Activated CD8-positive, alpha-beta T cell treated with anti-CD3 and anti-CD28 coated beads, Interleukin-2, amount 10 ng/mL, durations not matched to agents 7 days and 5 days (primary cell): ENCODE measurements around the gene RFX1. TPM values are rescaled to one million over a fixed set of nuclear protein-coding genes. Genes with fewer than 3 reads are reported as not detected.

Experiments used
- ATAC-seq: fragments of 150-1000 bp; cut with Tn5 transposase; one replicate; pipeline ENCODE4 v1.10.0; 2021; ENCODE audit warnings: moderate library complexity
- CTCF ChIA-PET: fragments of 350-600 bp; sonication (Branson Sonifier 250); formaldehyde crosslinking; loops from one replicate; lab custom pipeline; 2021; ENCODE audit warnings: antibody characterized with exemption; lab: Charles Lee
- POLR2A ChIA-PET: fragments of 350-600 bp; sonication (Branson Sonifier 250); formaldehyde crosslinking; loops from one replicate; lab custom pipeline; 2021; ENCODE audit warnings: antibody characterized with exemption; lab: Charles Lee
- DNase-seq: peaks from one replicate; pipeline ENCODE4 v3.0.0-alpha.2; 2020
- H3K27ac Mint-ChIP-seq: one replicate; pipeline ENCODE4 v1.8.0; 2021; ENCODE audit warnings: mild to moderate bottlenecking, mixed read lengths
- H3K27me3 Mint-ChIP-seq: one replicate; pipeline ENCODE4 v1.8.0; 2021; ENCODE audit warnings: low read depth, mixed read lengths
- H3K36me3 Mint-ChIP-seq: one replicate; pipeline ENCODE4 v1.8.0; 2021; ENCODE audit warnings: low read depth, mixed read lengths
- H3K4me1 Mint-ChIP-seq: one replicate; pipeline ENCODE4 v1.8.0; 2021; ENCODE audit warnings: low read depth, mixed read lengths
- H3K4me3 Mint-ChIP-seq: one replicate; pipeline ENCODE4 v1.8.0; 2021; ENCODE audit warnings: mild to moderate bottlenecking, mixed read lengths
- H3K9me3 Mint-ChIP-seq: one replicate; pipeline ENCODE4 v1.8.0; 2022; ENCODE audit warnings: mixed read lengths; ENCODE audit not compliant: insufficient read depth
- total RNA-seq, 2 experiments: library from RNA; stranded (reverse); gene quantifications; one replicate each; pipeline ENCODE4 v1.2.3, GENCODE V29; 2021

Gene RFX1
- total RNA-seq, 2 experiments from 2014 or later, result 15.9 to 17.7 TPM

- no peaks in the 10 kb centered on the region for H3K9me3 Mint-ChIP-seq
- H3K4me1 Mint-ChIP-seq, result peaks cover 1% of the 10 kb centered on the region
- no peaks in the 10 kb centered on the region for H3K36me3 Mint-ChIP-seq
- peaks cover 9% of the 10 kb centered on the region for H3K27me3 Mint-ChIP-seq
- no peak for DNase-seq
- ATAC-seq, result no peak
- no peak overlapping the region for H3K4me3 Mint-ChIP-seq
- no peak overlapping the region for H3K27ac Mint-ChIP-seq
- ChIA-PET POLR2A (interaction anchor here (0.6 kb wide), 1 partner anchor 80 kb away, joined by 3 read pairs; no protein-coding TSS in a partner anchor), CTCF (no interaction called here)
Measured at GRCh38 chr19:13942023-13942684, 64.0 kb downstream of the RFX1 start.

- CTCF ChIA-PET, result interaction anchor here (0.7 kb wide), 1 partner anchor 121 kb away, joined by 3 read pairs; no protein-coding TSS in a partner anchor
- DNase-seq, result no peak
- no peaks in the 10 kb centered on the region for H3K9me3 Mint-ChIP-seq
- POLR2A ChIA-PET, result interaction anchor here (0.7 to 0.9 kb wide), 3 partner anchors 12 to 206 kb away, joined by 3 read pairs; partner anchors contain the start of gene IL27RA
- peaks cover 9% of the 10 kb centered on the region for H3K27me3 Mint-ChIP-seq
- no peak within 1 kb of the TSS for H3K4me3 Mint-ChIP-seq
- H3K27ac Mint-ChIP-seq, result no peak within 1 kb of the TSS
- no peak for ATAC-seq
- no peaks in the 10 kb centered on the region for H3K36me3 Mint-ChIP-seq
- H3K4me1 Mint-ChIP-seq, result peaks cover 3% of the 10 kb centered on the region
Measured at GRCh38 chr19:13938301-13939064, 67.6 kb downstream of the RFX1 start, which contains the start of gene PODNL1. Gene PODNL1 (minus strand): TSS chr19:13938417. CDS start chr19:13938181, 236 bp downstream.

- peaks cover 9% of the 10 kb centered on the region for H3K27me3 Mint-ChIP-seq
- peaks cover 3% of the 10 kb centered on the region for H3K4me1 Mint-ChIP-seq
- H3K36me3 Mint-ChIP-seq, result no peaks in the 10 kb centered on the region
- H3K9me3 Mint-ChIP-seq, result no peaks in the 10 kb centered on the region
- no peak for ATAC-seq
- no peak overlapping the region for H3K27ac Mint-ChIP-seq
- no peak overlapping the region for H3K4me3 Mint-ChIP-seq
- ChIA-PET POLR2A (interaction anchor here (0.6 to 0.9 kb wide), 3 partner anchors 13 to 94 kb away, joined by 3 read pairs; partner anchors contain the start of gene IL27RA), CTCF (interaction anchor here (0.7 kb wide), 1 partner anchor 122 kb away, joined by 3 read pairs; no protein-coding TSS in a partner anchor)
- no peak for DNase-seq
Measured at GRCh38 chr19:13937479-13938300, 68.4 kb downstream of the RFX1 start.

DNA sequence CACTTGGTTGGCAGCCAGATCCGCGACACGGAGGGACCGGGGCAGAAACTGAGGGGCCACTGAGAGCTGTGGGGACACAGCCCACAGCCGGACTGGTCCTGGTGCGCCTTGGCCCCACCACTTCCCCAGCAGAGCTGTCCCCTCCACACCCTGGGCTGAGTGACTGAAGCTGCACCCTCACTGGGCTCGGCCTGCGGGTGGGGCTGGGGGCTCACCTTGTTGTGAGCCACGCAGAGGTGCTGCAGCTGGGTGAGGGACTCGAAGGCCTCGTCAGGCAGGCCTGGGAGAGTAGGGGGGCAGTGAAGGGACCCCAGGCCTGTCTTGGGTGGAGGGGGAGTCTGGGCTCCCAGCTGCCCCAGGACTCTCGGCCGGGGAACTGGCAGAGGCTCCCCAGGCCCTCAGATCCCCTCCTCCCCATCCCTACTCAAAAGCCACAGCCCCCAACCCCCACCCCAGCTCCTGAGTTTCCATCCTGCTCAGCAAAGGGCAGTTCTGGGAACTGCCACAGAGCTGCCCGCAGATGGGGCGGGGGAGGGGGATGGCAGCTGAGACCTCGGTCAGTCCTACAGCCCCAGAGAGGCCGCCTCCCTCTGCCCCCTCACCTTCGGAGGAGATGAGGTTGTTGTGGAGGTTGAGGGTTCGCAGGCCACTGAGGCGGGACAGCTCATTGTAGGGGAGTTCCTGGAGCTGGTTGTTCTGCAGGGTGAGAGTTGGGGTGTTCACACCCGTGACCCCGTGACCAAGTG is 70.2 kb downstream of the RFX1 start:
- ATAC-seq, result no peak
- Mint-ChIP-seq H3K27me3 (peaks cover 7% of the 10 kb centered on the region), H3K27ac (no peak overlapping the region), H3K36me3 (no peaks in the 10 kb centered on the region), H3K4me3 (no peak overlapping the region), H3K4me1 (peaks cover 3% of the 10 kb centered on the region), H3K9me3 (no peaks in the 10 kb centered on the region)
- CTCF ChIA-PET, result no interaction called here
- DNase-seq, result no peak
- POLR2A ChIA-PET, result no interaction called here

DNA sequence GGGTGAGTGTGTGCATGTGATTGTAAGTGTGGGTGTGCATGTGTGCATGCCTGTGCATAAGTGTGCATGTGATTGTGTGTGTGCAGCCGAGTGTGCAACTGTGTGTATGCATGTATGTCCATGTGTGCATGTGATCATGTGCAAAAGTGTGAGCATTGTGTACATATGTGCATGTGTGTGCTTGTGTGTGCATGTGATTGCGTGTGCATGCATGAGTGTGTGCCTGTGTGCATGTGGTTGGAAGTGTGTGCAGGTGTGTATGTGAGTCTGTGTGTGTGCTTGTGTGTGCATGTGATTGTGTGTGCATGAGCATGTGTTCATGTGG is 71.4 kb downstream of the RFX1 start:
- CTCF ChIA-PET, result interaction anchor here (1.7 kb wide), 1 partner anchor 139 kb away, joined by 6 read pairs; the partner anchor contains the start of gene MISP3
- Mint-ChIP-seq H3K4me3 (no peak overlapping the region), H3K4me1 (peaks cover 3% of the 10 kb centered on the region), H3K27me3 (peaks cover 7% of the 10 kb centered on the region), H3K9me3 (no peaks in the 10 kb centered on the region), H3K36me3 (no peaks in the 10 kb centered on the region), H3K27ac (no peak overlapping the region)
- ATAC-seq (no peak), DNase-seq (no peak)
- POLR2A ChIA-PET, result no interaction called here

DNA sequence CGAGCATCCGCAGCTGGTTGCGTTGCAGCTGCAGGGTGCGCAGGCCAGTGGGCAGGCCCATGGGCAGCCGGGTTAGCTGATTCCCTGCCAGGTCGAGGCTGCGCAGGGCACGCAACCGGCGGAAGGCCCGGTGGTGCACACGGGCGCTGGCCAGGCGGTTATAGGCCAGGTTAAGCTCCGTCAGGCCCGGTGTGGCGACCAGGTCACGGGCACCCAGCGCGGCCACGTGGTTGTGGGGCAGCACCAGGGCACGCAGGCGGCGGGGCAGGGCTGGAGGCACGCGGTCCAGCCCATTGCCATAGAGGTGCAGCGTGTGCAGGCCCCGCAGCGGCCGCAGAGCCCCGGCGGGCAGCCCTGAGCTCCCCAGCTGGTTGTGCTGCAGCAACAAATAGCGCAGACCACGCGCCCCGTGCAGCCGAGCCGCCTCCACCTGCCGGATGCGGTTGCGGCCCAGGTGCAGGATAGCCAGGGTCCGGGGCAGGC is 73.2 kb downstream of the RFX1 start:
- Mint-ChIP-seq H3K27ac (no peak overlapping the region), H3K4me3 (no peak overlapping the region), H3K36me3 (peaks cover 5% of the 10 kb centered on the region), H3K27me3 (peaks cover 6% of the 10 kb centered on the region), H3K9me3 (no peaks in the 10 kb centered on the region), H3K4me1 (peaks cover 3% of the 10 kb centered on the region)
- POLR2A ChIA-PET, result interaction anchor here (1.1 kb wide), 1 partner anchor 20 kb away, joined by 3 read pairs; the partner anchor contains the start of gene DCAF15
- ATAC-seq (no peak), DNase-seq (no peak)
- CTCF ChIA-PET, result interaction anchor here (1.0 to 1.7 kb wide), 5 partner anchors 8 to 140 kb away, joined by 3 to 6 read pairs (median 3); partner anchors contain the start of gene MISP3

DNA sequence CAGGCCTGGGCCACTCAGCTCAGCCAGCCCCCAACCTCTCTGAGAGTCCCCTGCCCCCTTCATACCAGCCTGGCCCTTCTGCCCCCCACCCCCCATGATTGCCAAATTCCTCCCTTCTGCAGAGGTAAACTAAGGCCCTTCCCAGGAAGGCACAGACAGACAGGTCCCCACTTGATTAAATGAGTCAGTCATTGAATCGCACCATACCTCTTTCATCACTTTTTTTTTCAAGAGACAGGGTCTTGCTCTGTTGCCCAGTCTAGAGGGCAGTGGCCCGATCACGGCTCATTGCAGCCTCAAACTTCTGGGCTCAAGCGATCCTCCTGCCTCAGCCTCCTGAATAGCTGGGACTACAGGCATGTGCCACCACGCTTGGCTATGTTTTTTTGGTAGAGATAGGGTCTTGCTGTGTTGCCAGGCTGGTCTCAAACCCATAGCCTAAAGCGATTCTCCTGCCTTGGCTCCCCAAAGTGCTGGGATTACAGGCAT is 73.9 kb downstream of the RFX1 start:
- ATAC-seq (no peak), DNase-seq (no peak)
- H3K27ac Mint-ChIP-seq, result no peak overlapping the region
- H3K4me3 Mint-ChIP-seq, result no peak overlapping the region
- POLR2A ChIA-PET, result no interaction called here
- no peaks in the 10 kb centered on the region for H3K27me3 Mint-ChIP-seq
- peaks cover 2% of the 10 kb centered on the region for H3K4me1 Mint-ChIP-seq
- no peaks in the 10 kb centered on the region for H3K9me3 Mint-ChIP-seq
- CTCF ChIA-PET, result interaction anchor here (1.1 to 1.4 kb wide), 3 partner anchors 116 to 140 kb away, joined by 3 to 4 read pairs (median 3); partner anchors contain the start of gene MISP3
- H3K36me3 Mint-ChIP-seq, result peaks cover 6% of the 10 kb centered on the region

DNA sequence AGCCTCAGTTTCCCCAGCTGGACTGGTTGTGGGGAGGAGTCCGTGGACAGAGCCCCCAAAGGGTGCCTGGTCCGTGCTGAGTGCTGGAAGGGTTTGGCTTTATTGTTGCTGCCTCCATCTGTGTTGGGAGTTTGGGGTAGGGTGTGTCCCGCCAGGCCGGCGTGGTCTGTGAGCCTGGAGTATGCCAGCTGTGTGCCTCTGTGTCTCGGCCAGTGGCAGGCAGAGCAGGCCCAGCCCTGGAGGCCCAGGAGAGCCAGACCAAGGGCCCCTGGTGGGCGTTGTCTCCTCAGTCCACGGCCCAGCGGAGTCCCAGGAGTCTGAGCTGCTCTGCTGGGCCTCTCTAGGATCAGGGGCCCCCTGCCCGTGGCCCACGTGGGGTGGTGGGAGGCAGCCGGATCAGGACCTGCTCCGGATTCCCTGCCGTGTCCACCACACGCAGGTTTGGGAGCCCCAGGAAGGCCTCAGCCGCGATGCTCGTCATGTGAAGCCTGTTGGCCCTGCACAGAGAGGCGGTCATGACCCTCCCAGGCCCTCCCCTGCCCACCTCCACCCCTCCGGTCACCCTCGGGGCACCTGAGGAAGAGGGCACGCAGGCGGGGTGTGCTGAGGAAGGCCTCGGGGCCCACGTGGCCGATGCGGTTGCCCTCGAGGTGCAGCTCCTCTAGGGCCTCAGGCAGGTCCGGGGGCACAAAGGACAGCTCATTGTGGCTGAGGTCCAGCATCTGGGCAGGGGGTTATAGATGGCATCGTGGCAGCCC is 74.5 kb downstream of the RFX1 start:
- ChIA-PET CTCF (interaction anchor here (1.1 kb wide), 1 partner anchor 141 kb away, joined by 3 read pairs; the partner anchor contains the start of gene MISP3), POLR2A (no interaction called here)
- H3K4me3 Mint-ChIP-seq, result no peak overlapping the region

DNA sequence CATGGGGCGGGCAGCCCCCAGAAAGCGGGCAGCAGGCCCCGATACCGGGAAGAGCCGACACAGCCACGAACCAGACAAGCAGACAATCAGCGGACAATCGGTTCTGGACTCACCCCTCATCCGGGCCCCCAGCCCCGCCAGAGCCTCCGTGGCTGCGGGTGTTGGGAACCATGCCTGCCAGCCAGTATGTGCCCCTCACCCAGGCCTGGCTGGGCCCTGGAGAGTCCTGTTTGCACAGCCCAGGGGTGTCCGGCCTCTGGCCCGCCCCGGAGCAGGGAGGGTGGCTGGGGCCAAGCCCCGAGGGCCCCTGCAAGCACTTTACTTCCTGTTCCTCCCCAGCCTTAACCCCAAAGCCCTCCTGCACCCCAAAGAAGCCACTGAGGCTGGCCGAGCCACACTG is 75.7 kb downstream of the RFX1 start:
- no peak for DNase-seq
- POLR2A ChIA-PET, result no interaction called here
- H3K4me3 Mint-ChIP-seq, result no peak overlapping the region

More for the DNA sequence above, 74.5 kb downstream of the RFX1 start:
- Mint-ChIP-seq H3K27me3 (no peaks in the 10 kb centered on the region), H3K9me3 (no peaks in the 10 kb centered on the region), H3K4me1 (peaks cover 2% of the 10 kb centered on the region), H3K27ac (no peak overlapping the region), H3K36me3 (peaks cover 7% of the 10 kb centered on the region)
- no peak for DNase-seq
- ATAC-seq, result no peak

DNA sequence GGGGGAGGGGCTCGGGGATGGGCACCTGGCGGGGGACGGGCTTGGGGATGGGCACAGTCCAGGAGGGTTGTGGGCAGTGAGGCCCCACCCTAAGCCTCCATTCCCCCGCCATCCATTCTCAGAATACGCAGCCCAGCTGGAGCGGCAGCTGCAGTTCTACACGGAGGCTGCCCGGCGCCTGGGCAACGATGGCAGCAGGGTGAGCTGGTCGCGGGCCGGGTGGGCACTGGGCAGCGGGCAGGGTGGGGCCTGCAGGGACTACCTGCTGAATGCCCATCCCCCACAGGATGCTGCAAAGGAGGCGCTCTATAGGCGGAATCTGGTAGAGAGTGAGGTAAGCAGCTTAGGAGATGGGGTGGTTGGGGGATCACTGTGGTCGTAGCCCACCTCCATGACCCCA is 76.2 kb downstream of the RFX1 start:
- ATAC-seq, result no peak
- DNase-seq, result no peak
- no peaks in the 10 kb centered on the region for H3K9me3 Mint-ChIP-seq
- ChIA-PET POLR2A (no interaction called here), CTCF (no interaction called here)
- no peak overlapping the region for H3K27ac Mint-ChIP-seq
- peaks cover 10% of the 10 kb centered on the region for H3K36me3 Mint-ChIP-seq
- H3K27me3 Mint-ChIP-seq, result no peaks in the 10 kb centered on the region
- no peaks in the 10 kb centered on the region for H3K4me1 Mint-ChIP-seq
- H3K4me3 Mint-ChIP-seq, result no peak overlapping the region

More for the DNA sequence above, 75.7 kb downstream of the RFX1 start:
- ATAC-seq, result no peak
- Mint-ChIP-seq H3K9me3 (no peaks in the 10 kb centered on the region), H3K27me3 (no peaks in the 10 kb centered on the region), H3K27ac (no peak overlapping the region), H3K4me1 (no peaks in the 10 kb centered on the region), H3K36me3 (peaks cover 9% of the 10 kb centered on the region)
- CTCF ChIA-PET, result no interaction called here
